HG03575 (cell line): ENCODE data around the gene RAD51B.

ENCODE experiments used
- ATAC-seq: cut with Tn5 transposase; IDR thresholded peaks from one replicate; pipeline ENCODE4 v1.9.1; 2021; ENCODE audit not compliant: unreplicated experiment, insufficient number of reproducible peaks, low FRiP score; ENCODE audit errors: extremely low read depth

The RAD51B gene

DNA sequence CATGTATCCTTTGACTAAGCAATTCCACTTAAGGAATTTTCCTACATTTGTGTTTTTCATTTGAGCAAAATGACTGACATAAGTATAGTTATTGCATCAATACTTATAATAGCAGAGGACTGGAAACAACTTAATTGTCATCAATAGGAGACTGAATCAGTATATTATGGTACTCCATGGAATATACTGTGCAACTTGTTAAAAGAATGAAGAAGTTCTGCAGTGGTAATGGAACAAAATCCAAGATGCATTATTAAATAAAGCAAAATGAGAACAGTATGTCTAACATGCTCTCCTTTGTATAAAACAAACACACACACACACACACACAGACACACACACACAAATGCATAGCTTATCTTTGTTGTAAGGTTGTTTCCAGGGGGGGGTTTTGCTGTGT lies 303.1 kb downstream of the RAD51B start:
- no peak for ATAC-seq

DNA sequence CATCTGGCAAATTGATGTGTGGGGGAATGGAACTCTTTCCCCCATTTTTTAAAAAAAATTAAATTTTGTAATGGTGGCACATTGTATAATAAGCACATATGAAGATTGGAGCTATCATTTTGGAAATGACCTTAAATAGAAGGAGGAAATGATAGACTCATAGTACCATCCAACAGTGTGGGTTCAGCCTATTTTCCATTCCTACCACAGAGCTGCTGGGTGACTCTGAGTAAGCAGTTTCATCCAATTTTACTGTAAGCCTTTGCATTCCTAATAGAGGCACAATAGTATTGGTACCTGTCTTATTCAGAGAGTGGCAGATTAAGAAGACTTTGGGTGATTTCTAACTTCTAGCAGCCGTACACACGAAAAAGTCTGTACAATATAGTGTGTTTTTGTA lies 304.5 kb downstream of the RAD51B start:
- no peak for ATAC-seq

DNA sequence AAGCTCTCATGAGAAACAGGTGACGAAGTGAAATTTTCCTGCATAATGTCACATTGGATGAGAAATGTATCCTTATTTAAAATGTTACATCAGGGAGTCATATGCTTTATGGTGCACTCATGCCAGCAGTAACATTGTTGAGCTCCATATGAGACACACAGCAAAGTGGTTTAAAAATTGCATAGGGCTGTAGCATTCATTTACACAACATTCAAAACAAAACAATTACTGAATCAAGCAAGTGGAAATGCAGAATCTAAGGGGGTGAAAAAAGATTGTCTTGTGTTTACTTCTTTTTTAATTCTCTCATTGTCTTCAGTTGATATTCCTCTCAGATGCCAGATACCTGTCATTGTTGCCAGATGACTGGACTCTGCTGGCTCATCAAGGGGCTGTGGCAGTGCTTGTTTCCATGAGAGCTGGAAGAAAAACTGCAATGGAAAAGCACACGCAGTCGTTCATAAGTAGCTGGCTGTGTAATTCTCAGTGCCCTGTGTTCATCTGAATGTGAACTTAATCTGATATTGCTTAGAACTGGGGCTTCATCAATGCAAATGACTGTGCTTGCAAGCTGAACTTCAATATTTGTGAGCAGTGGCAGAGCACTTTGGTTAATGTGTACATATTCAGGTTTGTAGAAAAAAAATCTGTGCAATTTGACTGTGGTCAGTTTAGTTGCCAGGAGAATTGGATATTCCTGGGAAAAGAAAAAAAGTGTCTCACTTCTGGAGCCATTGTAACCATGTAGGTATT lies 305.6 kb downstream of the RAD51B start:
- ATAC-seq: no peak

DNA sequence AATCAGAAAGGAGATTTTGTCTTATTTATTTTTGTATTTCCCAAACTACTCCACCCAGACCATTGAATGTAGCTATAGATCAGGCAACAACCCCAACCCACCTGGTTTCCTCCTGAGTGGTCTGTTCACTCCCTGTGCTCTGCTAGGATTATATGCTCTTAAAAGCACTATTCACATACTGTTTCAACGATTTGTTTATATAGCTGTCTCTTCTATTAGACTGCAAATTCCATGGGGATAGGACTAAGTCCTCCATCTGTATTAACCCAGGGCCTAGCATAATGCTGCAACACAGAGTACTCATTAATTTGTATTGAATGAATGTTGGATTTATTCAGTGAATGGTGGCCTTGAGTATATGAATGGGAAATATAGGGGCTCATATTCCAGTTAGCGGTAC lies 307.6 kb downstream of the RAD51B start:
- ATAC-seq: no peak

DNA sequence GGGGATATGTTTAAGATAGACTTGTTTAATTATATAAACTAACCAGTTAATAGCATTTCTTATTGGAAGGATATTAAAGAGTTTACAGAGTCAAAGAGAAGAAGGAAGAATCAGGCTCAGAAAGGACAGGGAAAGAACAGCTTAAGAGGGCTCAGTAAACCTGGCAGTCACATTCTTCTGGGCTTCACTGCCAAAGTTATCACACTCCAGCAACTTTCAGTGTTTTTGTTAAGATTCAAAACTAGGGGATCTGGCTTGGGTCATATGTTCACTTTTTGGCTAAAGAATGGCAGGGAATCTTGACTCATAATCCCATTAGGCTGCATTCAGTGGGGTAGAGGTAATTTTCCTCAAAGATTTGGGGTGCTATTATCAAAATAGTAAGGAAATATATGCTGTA lies 312.3 kb downstream of the RAD51B start:
- no peak for ATAC-seq

DNA sequence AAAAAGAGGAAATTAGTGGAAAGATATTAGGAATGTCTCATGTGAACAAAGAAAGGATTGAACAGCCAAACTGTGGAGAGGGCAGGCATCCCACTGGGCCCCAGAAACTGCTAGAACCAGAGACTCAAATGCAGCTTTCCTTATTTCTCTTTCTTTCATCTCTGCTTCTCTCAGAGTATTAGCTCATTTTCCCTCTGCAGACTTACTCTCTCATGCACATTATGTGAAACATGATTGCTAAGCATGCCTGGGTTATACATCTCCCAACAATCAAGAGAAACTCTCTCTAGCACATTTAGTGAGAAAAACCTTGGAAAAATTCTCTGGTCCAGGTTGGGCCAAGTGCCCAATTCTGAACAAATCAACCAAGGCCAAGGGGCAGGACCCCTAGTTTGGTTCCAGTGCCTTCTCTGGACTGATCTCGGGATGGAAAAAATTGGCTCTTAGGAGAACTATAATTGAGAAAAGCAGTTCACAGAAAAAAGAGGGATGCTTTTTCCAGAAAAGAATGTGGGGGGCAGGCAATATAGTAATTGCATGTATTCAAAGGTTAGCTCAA lies 313.1 kb downstream of the RAD51B start:
- ATAC-seq: no peak

DNA sequence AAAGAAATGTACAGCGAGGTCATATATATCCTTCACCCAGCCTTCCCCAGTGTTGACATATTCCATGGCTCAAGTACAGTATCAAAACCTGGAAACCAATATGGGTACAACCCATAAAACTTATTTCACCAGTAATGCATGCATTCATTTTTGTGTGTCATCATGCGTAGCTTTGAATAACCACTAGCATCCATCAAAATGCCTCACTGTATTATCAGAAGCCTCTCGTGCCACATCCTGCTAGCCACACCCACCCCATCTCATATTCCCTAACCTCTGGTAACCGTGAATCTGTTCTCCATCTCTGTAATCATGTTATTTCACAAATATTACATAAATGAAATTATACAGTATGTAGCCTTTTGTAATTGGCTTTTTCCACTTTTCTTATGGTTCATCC lies 314.3 kb downstream of the RAD51B start:
- ATAC-seq: no peak

DNA sequence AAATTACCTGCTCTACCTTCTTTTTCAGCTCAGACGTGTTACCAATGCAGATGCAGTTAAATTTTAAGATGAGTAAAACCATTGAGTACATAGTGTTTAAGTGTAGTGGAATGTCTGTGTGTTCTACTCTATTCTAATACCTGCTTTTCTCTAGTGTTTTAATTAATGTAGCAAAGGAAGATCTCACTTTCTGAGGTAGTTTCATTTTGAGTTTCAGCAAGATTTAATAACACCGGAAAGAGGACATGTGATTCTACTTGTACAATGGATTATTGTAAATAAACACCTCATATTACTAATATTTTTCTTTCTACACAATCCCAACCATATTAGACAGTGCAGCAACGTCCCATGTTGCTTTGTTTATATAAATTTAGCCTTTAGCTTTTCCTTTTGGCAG lies 315.4 kb downstream of the RAD51B start:
- ATAC-seq: no peak

DNA sequence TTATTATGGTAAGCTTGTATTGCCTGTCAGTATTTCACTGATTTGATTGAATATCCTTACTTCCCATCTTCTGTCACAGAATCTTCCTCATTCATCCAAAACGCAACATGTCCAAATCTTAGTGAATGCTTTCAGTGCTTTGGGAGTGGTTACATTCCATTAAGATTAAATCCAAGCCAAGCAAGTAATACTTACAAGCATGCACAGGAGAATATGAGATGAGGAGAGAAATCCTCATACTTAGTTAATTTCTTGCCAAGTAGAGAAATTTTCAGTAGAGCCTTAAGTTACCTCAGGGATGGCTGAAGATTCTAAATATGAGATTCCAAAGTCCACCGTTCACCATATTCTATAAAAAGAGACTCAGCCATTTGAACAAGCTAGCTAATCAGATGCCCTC lies 316.0 kb downstream of the RAD51B start:
- ATAC-seq: no peak

DNA sequence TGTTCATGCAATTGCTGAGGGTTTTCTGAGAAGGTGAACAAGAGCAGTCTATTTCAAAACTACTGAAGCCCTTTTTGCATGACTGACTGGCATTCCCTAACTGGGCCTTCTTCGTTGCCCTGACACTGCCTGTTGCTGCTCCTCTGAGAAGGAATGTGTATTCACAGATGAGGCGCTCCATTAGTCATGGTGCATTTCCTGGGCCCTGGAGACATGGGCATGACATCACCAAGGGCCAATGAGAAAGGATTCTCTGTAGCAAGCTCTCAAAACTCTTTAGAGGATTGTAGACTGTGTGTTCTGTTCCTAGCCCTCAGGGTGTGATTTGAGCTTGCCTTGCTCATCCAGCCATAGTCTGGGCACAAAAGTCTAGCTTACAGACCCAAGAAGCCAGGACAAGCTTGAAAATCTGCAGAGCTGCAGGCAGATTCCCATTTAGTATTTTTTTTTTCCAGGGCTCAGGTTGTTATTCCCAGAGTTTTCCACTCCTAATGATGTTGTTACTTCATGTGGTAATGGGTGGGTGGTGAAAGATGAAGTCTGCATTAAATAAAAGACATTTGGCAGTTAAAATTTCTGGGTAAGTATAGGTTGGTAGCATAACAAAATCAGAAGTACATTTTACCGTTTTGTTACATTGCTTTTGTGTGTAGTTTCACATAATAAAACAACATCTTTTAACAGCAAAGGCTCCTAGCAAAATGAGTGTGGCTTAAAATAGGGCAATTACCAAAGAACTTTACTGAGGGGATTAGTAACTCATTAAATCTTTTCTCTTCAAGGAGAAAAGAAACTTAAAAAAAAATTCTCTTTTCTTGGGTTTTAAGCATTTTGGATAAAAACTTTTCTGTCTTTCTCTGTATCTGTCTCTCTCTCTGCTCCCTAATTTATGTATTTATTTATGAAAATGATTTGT lies 318.4 kb downstream of the RAD51B start:
- no peak for ATAC-seq

DNA sequence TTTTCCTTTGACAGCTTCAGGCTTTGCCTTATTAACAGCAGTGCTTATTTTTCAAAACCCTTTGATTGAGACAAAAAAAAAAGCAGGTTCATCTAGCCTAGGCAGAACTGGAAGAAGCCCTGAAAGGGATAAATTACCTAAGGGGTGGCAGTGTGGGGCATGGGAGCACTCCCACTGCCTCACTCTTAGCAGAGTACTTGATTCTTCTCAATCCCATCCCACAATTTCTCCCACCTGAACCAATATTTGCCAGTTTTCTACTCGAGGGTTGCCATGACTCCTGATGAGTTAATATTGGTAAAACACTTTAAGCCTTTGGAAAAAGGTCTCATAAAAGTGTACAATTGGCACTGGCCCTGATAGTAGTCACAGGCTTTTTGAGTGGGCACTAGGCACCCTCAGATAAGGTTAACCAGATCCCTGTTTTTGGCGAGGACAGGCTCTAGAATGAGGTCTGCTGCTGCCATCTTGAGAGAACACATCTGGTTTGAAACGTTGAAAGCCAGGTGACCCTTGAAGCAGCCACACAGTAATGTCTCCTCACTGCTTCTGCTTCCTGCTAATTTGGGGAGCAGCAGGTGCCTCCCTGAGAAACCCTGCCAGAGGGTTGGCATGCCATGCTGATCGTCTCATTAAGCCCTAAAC lies 320.0 kb downstream of the RAD51B start:
- ATAC-seq: no peak

DNA sequence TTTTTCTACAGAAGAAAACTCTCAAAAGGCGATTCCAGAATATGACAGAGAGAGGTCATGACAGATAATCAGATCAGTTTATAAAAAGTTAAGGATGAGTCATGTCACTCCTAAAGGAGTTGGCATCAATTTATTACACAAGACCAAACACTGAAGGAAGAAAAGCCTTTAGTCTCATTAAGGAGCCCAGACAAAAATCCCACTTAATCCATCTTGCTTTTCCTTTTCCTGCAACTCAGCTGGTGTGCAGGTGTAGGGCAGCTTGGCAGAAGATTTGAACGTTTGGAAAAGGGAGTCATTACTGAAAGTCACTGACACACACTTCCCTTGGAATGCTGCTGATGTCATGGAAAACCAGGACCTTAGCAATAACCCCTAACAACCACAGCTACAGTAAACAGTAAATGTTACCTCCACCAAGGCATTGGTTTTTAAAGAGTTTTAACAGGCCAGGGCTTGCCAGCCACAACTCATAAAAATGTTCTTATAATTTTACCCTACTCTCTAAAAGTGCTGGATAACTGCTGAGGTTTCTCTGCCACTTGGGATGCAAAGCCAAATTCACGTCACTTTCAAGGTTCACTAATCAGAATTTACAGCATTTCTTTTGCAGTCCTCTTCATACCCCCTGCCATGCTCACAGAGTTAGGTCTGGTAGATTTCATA lies 320.6 kb downstream of the RAD51B start:
- no peak for ATAC-seq

DNA sequence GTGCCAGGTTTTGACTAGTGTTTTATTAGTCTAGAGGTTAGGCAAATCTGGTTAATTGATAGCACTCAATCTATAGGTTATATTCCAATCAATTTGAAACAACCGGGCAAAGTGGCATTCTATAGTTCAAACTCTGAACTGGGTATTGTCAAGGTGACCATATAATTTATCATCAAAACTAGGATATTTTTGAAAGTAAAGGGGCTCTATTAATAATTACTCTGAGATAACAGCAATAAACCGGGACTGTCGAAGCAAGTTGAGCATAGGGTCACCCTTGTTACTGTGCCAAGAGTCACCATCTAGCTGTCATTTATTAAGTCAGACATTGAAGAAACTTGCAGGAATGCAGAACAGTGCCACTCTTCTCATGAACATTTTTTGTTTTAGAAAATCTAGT lies 321.2 kb downstream of the RAD51B start:
- ATAC-seq: no peak

DNA sequence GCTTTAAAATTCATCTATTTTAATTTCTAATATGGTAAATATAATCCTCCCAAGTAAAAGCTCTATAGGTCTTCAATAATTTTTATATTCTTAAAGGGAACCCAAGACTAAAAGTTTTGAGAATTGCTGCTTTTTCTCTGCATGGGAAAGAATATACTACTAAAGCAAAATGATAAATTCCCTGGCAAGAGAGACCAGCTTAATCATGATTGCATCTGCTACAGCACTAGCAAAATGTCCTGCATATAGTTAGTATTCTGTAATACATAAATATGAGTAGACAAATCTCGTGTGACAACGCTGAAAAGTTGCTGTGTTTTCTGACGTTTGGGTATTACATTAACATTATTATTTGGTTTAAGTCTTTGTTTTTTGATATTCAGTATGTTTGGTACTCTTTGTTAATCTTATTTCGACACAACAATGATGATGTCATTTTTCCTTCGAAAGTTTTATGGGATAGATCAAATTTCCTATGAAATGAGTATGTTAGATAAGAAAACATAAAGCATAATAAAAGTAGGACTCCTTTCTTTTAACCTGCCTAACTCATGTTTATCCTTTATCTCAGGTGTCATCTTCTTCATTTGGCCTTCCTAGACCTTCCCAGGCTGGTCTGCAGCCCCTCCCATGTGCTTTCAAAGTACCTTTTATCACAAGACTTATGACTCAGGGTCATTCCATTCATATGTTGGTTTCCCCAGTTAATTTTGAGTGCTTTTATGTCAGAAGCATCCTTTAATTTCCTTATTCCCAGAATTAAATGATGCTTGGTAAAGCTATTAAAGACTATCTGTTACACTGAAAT lies 321.9 kb downstream of the RAD51B start:
- no peak for ATAC-seq

DNA sequence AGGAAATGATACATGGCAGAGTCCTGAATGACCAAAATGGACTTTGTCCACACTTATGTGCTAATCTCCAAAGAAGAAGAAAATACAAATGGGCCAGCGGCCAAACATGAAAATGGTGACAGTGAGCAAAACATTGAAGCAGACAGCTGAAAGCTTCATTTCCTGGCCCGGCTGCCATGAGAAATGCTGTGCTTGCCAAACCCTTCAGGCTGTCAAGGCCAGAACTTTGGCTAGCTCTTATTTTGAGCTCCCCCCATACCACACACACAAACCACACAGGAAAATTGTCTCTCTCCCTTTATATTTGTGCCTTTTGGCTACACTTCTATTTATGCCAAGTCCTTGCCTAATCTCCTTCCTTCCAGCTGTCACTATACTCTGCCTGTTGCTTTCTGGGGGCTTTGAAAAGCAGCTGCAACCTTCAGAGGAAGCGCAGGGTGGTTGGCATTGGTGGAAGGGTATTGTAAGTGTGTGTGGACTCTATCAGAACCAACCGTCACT lies 323.8 kb downstream of the RAD51B start:
- ATAC-seq: no peak

DNA sequence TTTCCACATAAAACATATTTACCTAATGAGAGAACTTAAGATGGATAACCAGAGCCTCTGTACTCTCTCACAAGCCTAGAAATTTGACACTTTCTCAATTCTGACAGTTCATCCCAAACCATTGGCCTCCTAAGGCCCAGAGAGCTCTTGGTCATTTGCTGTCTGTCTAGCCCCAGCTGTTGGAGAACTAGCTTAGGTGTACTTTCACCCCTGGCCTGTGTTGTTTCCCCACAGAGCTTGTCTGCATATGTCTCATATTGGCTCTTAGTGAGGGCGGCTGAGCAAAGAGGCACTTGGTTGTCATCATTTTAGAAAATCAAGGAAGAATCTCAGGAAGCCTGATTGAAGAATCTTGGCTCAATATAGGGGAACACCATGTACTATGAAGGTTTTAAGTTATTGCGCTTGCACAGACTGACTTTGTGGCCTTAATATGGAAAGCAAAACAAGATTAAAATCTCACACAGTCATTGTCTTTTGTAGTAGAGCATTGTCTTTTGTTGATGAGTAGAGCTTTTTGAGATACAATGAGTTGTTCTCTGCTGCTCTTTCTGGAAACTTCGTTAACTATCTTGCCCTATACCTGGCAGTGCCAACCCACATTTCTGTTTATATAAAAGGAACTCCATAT lies 324.6 kb downstream of the RAD51B start:
- no peak for ATAC-seq

DNA sequence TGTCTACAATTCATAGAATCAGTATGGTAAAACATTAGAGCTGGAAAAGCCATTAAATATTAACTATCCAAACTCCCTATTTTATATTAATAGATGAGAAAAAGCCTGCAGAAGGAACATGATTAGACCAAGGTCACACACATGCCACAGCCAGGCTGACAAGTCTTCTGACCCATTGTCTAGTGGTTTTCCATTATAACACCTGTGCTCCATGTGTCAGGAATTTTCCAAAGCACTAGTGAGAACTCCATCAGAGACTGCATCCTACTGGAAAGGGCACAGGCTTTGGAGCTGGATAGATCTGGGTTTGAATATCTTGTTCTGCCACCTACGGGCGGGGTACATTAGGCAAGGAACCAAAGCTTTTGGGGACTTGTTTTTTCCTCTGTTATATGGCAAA lies 325.5 kb downstream of the RAD51B start:
- no peak for ATAC-seq

DNA sequence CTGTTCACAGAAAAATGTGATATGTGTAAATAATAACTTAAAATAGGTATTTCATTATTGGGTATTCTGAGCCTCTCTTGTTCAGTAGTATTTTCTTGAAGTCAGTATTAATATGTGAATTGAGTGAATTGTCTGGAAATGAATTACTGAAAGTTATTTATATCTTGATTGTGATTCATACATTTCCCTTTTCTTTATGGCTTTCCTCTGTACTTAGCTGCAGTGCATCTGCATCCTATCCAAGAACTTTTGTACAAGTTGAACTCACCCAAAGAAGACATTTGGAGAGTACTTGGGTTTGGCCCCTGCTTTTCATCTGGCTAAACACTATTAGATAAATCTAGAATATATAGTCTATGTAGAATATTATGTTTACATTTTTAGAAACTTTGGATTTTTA lies 326.0 kb downstream of the RAD51B start:
- ATAC-seq: no peak
